CD4-positive, alpha-beta T cell (primary cell): Measurements from ENCODE around the gene ADCY2. TPM values are rescaled to one million over a fixed set of nuclear protein-coding genes. Genes with fewer than 3 reads are reported as not detected.

Experiments
- ATAC-seq: fragments of 200-7000 bp; cut with Tn5 transposase; one replicate; pipeline ENCODE4 v1.10.0; 2022; ENCODE audit warnings: mild to moderate bottlenecking; ENCODE audit not compliant: poor library complexity
- CTCF ChIA-PET: fragments of 350-600 bp; sonication (Branson Sonifier 250); formaldehyde crosslinking; loops from one replicate; lab custom pipeline; 2021; ENCODE audit warnings: antibody characterized with exemption, inconsistent platforms; lab: Charles Lee
- POLR2A ChIA-PET: fragments of 350-600 bp; sonication (Branson Sonifier 250); formaldehyde crosslinking; loops from one replicate; lab custom pipeline; 2021; ENCODE audit warnings: antibody characterized with exemption, inconsistent platforms; lab: Charles Lee
- DNase-seq, 14 experiments: peaks; one replicate each; pipeline ENCODE4 v3.0.0-alpha.2; 2013 to 2020; ENCODE audit warnings: mixed read lengths in 2 of 14
- H3K27ac ChIP-seq, 2 donors: one replicate each; pipeline versions ENCODE4 v1.5.1 to v1.7.0; 2013; ENCODE audit warnings: low read length in 2 of 2, low read depth in 1 of 2, mild to moderate bottlenecking in 1 of 2
- H3K27me3 ChIP-seq, 2 experiments: 1 replicate in 1 of 2; 2 replicates in 1 of 2; pipeline versions ENCODE4 v1.6.1 to v1.7.0; 2013; ENCODE audit warnings: low read length in 2 of 2, control low read depth in 1 of 2, mild to moderate bottlenecking in 1 of 2, moderate library complexity in 1 of 2; ENCODE audit not compliant: insufficient read depth in 2 of 2, control insufficient read depth in 1 of 2
- H3K36me3 ChIP-seq: one replicate; pipeline ENCODE4 v1.6.1; 2013; ENCODE audit warnings: low read length, control low read depth; ENCODE audit not compliant: insufficient read depth
- H3K4me1 ChIP-seq: one replicate; pipeline ENCODE4 v1.6.1; 2013; ENCODE audit warnings: low read length, control low read depth; ENCODE audit not compliant: insufficient read depth
- H3K4me3 ChIP-seq: one replicate; pipeline ENCODE4 v1.5.1; 2013; ENCODE audit warnings: mild to moderate bottlenecking, low read length, moderate library complexity
- H3K9me3 ChIP-seq, 2 experiments: 1 replicate in 1 of 2; 2 replicates in 1 of 2; pipeline versions ENCODE4 v1.6.1 to v1.7.0; 2013; ENCODE audit warnings: low read length in 2 of 2, mild to moderate bottlenecking in 2 of 2, control low read depth in 1 of 2, moderate library complexity in 1 of 2; ENCODE audit not compliant: control insufficient read depth in 1 of 2, insufficient read depth in 1 of 2
- H3K27ac Mint-ChIP-seq: one replicate; pipeline ENCODE4 v1.8.0; 2020; ENCODE audit warnings: mixed read lengths
- H3K27me3 Mint-ChIP-seq: one replicate; pipeline ENCODE4 v1.8.0; 2021; ENCODE audit warnings: mixed read lengths
- H3K36me3 Mint-ChIP-seq: one replicate; pipeline ENCODE4 v1.8.0; 2021; ENCODE audit warnings: low read depth, mixed read lengths
- H3K4me1 Mint-ChIP-seq: one replicate; pipeline ENCODE4 v1.8.0; 2021; ENCODE audit warnings: low read depth, mixed read lengths
- H3K4me3 Mint-ChIP-seq: one replicate; pipeline ENCODE4 v1.8.0; 2020; ENCODE audit warnings: mild to moderate bottlenecking, mixed read lengths
- H3K9me3 Mint-ChIP-seq: one replicate; pipeline ENCODE4 v1.8.0; 2020; ENCODE audit warnings: mixed read lengths
- CTCF ChIP-seq: fragments of 200-600 bp; IDR thresholded peaks from one replicate; pipeline ENCODE4 v1.8.0; 2022; ENCODE audit warnings: antibody characterized with exemption, mild to moderate bottlenecking
- intact Hi-C, 2 experiments: fragments of 100-400 bp; cut with DNase I in 1 of 2; cut with micrococcal nuclease in 1 of 2; formaldehyde crosslinking; loops; one replicate each; pipeline versions ENCODE4 v1.15.1 to v1.9.0; 2023 to 2025; cut with DNase I, micrococcal nuclease
- total RNA-seq, 174 experiments: library from RNA in 2 of 174; stranded (reverse) in 2 of 174; gene quantifications; one replicate each; pipeline ENCODE4 v1.2.3 and lab custom pipeline; 2021 to 2026

Gene ADCY2
- total RNA-seq, 2 experiments from 2014 or later, result not detected

DNA sequence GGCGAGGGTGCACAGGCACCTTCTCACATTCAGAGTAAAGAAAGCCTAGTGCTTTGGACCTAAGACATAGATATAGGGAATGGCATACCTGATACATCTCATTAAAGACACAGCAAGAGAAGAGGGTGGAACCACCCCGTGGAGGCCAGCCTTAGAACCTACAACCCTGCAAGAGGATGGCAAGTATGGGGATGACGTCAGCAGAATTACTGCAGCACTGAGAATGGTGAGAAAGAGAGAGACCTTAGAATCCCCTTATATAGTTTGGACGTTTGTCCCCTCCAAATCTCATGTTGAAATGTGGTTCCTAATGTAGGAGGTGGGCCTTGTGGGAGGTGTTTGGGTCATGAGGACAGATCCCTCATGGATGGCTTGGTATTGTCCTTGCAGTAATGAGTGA lies 28.2 kb upstream of the ADCY2 start:
- no peaks in the 10 kb centered on the region for H3K36me3 ChIP-seq
- peaks cover 0 to 15% of the 10 kb centered on the region in 2 experiments for H3K9me3 ChIP-seq
- no peaks in the 10 kb centered on the region for H3K4me1 Mint-ChIP-seq
- CTCF ChIA-PET, result no interaction called here
- H3K27ac Mint-ChIP-seq, result no peak overlapping the region
- H3K27me3 Mint-ChIP-seq, result no peaks in the 10 kb centered on the region
- DNase-seq (no peak), ATAC-seq (no peak)
- no peak overlapping the region for H3K4me3 Mint-ChIP-seq
- H3K27me3 ChIP-seq, result no peaks in the 10 kb centered on the region
- intact Hi-C loops, result no loop called here
- no peak overlapping the region for H3K4me3 ChIP-seq
- H3K27ac ChIP-seq, result no peak overlapping the region
- H3K9me3 Mint-ChIP-seq, result peaks cover 13% of the 10 kb centered on the region
- no peaks in the 10 kb centered on the region for H3K36me3 Mint-ChIP-seq
- POLR2A ChIA-PET, result no interaction called here
- no peaks in the 10 kb centered on the region for H3K4me1 ChIP-seq
- TF ChIP-seq CTCF, result no peak

- Histone ChIP-seq H3K4me1 (no peaks in the 10 kb centered on the region), H3K4me3 (no peak overlapping the region), H3K9me3 (peaks cover 0 to 15% of the 10 kb centered on the region in 2 experiments), H3K27me3 (no peaks in the 10 kb centered on the region), H3K27ac (no peak overlapping the region), H3K36me3 (no peaks in the 10 kb centered on the region)
- Mint-ChIP-seq H3K4me3 (no peak overlapping the region), H3K27me3 (no peaks in the 10 kb centered on the region), H3K36me3 (no peaks in the 10 kb centered on the region), H3K27ac (no peak overlapping the region), H3K9me3 (peaks cover 10% of the 10 kb centered on the region), H3K4me1 (no peaks in the 10 kb centered on the region)
- TF ChIP-seq CTCF, result no peak
- ATAC-seq, result no peak
- ChIA-PET POLR2A (no interaction called here), CTCF (no interaction called here)
- DNase-seq, result no peak
- intact Hi-C loops, result no loop called here
Observed at GRCh38 chr5:7372399-7372798, 23.5 kb upstream of the ADCY2 start.

- Mint-ChIP-seq H3K36me3 (no peaks in the 10 kb centered on the region), H3K27me3 (no peaks in the 10 kb centered on the region), H3K9me3 (peaks cover 7% of the 10 kb centered on the region), H3K4me3 (no peak overlapping the region), H3K4me1 (no peaks in the 10 kb centered on the region), H3K27ac (no peak overlapping the region)
- POLR2A ChIA-PET, result no interaction called here
- Histone ChIP-seq H3K9me3 (peaks cover 0 to 15% of the 10 kb centered on the region in 2 experiments), H3K27me3 (no peaks in the 10 kb centered on the region), H3K4me1 (no peaks in the 10 kb centered on the region), H3K4me3 (no peak overlapping the region), H3K27ac (no peak overlapping the region), H3K36me3 (no peaks in the 10 kb centered on the region)
- no peak for TF ChIP-seq CTCF
- no peak for DNase-seq
- no peak for ATAC-seq
- intact Hi-C loops, result no loop called here
- CTCF ChIA-PET, result no interaction called here
Observed at GRCh38 chr5:7374186-7374585, 21.8 kb upstream of the ADCY2 start.
